GM03348 (cell line): ENCODE results near the gene C7orf33.
"Not testable (repeated sequence)": the region's sequence is repeated elsewhere in the genome, so short reads cannot be mapped to it uniquely, and the experiment has no call there.

Experiments
- DNase-seq: peaks from one replicate; pipeline ENCODE4 v3.0.0; 2012; ENCODE audit warnings: low spot score

C7orf33 gene

GRCh38 chr7:148590471-148590870 is at the start of gene C7orf33:
TSS of gene C7orf33 (plus strand) at chr7:148590766. CDS start at chr7:148590926, 160 bp downstream.
- no peak for DNase-seq

GRCh38 chr7:148541891-148542504 is 48.6 kb upstream of the C7orf33 start:
- no peak for DNase-seq

GRCh38 chr7:148543302-148543701 is 47.3 kb upstream of the C7orf33 start:
- DNase-seq = no peak

GRCh38 chr7:148545172-148545571 is 45.4 kb upstream of the C7orf33 start:
- DNase-seq = no peak

GRCh38 chr7:148545932-148546331 is 44.6 kb upstream of the C7orf33 start:
- DNase-seq = no peak

GRCh38 chr7:148546857-148547256 is 43.7 kb upstream of the C7orf33 start:
- DNase-seq = no peak

- no peak for DNase-seq
Observed at GRCh38 chr7:148547951-148548350, 42.6 kb upstream of the C7orf33 start.

- DNase-seq = no peak
Observed at GRCh38 chr7:148553979-148554378, 36.6 kb upstream of the C7orf33 start.

GRCh38 chr7:148556892-148557291 is 33.7 kb upstream of the C7orf33 start:
- DNase-seq = no peak

- no peak for DNase-seq
Observed at GRCh38 chr7:148558914-148559313, 31.7 kb upstream of the C7orf33 start.

- DNase-seq = no peak
Observed at GRCh38 chr7:148561099-148561498, 29.5 kb upstream of the C7orf33 start.

GRCh38 chr7:148563583-148564274 is 26.8 kb upstream of the C7orf33 start:
- DNase-seq = no peak

GRCh38 chr7:148564275-148564951 is 26.2 kb upstream of the C7orf33 start:
- not testable (repeated sequence) for DNase-seq

- DNase-seq = no peak
Observed at GRCh38 chr7:148566736-148567135, 23.8 kb upstream of the C7orf33 start.

- no peak for DNase-seq
Observed at GRCh38 chr7:148567524-148567923, 23.0 kb upstream of the C7orf33 start.

GRCh38 chr7:148570510-148570909 is 20.1 kb upstream of the C7orf33 start:
- DNase-seq = no peak

GRCh38 chr7:148570973-148571372 is 19.6 kb upstream of the C7orf33 start:
- not testable (repeated sequence) for DNase-seq

GRCh38 chr7:148571381-148571780 is 19.2 kb upstream of the C7orf33 start:
- no peak for DNase-seq

GRCh38 chr7:148572067-148572522 is 18.5 kb upstream of the C7orf33 start:
- no peak for DNase-seq

- DNase-seq = not testable (repeated sequence)
Observed at GRCh38 chr7:148573581-148573980, 17.0 kb upstream of the C7orf33 start.

GRCh38 chr7:148575640-148576411 is 14.7 kb upstream of the C7orf33 start:
- peak; percentile 74 for DNase-seq

GRCh38 chr7:148579366-148579765 is 11.2 kb upstream of the C7orf33 start:
- no peak for DNase-seq
